Muscle layer of colon (tissue), 2 donors: ENCODE data around the gene AP2B1.
"Not testable (repeated sequence)": the region's sequence is repeated elsewhere in the genome, so short reads cannot be mapped to it uniquely, and the experiment has no call there.

Experiments
- H3K27ac ChIP-seq: one replicate; pipeline ENCODE4 v1.7.0; 2013; ENCODE audit warnings: low read depth, mild to moderate bottlenecking, low read length, moderate library complexity
- H3K27me3 ChIP-seq, 2 donors: one replicate each; pipeline ENCODE4 v1.7.0; 2013; ENCODE audit warnings: low read length in 2 of 2, mild to moderate bottlenecking in 2 of 2; ENCODE audit not compliant: insufficient read depth in 2 of 2, control insufficient read depth in 1 of 2
- H3K36me3 ChIP-seq: one replicate; pipeline ENCODE4 v1.7.0; 2013; ENCODE audit warnings: mild to moderate bottlenecking, low read length; ENCODE audit not compliant: insufficient read depth
- H3K4me1 ChIP-seq: one replicate; pipeline ENCODE4 v1.7.0; 2013; ENCODE audit warnings: mild to moderate bottlenecking, low read length; ENCODE audit not compliant: insufficient read depth
- H3K4me3 ChIP-seq, 2 donors: one replicate each; pipeline ENCODE4 v1.7.0; 2013; ENCODE audit warnings: low read length in 2 of 2, low read depth in 1 of 2, mild to moderate bottlenecking in 1 of 2, moderate library complexity in 1 of 2
- H3K9ac ChIP-seq: one replicate; pipeline ENCODE4 v1.7.0; 2013; ENCODE audit warnings: low read length
- H3K9me3 ChIP-seq: one replicate; pipeline ENCODE4 v1.7.0; 2013; ENCODE audit warnings: mild to moderate bottlenecking, low read length
- donor health status: abdominal sarcoma.
- donor health status: Adenocarcinoma of cecum.

The AP2B1 gene

DNA sequence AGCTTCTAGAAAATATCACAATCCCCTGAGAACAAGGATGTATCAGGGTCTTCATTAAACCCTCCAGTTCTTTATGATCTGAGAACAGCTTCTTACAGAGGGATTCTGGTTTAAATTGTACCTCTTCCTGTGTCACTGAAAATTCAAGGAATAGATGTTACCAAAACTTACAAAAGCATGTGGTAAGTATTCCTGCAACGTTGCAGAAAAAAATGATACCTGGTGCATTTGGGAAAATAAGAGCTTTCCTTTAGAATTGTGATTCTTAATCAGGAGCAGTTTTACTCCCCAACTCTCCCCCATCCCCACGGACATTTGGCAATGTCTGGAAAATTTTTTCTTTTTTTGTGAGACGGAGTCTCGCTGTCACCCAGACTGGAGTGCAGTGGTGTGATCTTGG is 33.8 kb upstream of the AP2B1 start:
- Histone ChIP-seq H3K4me1 (no peaks in the 10 kb centered on the region), H3K27me3 (no peaks in the 10 kb centered on the region), H3K9ac (no peak overlapping the region), H3K27ac (no peak overlapping the region), H3K9me3 (no peaks in the 10 kb centered on the region), H3K4me3 (no peak overlapping the region), H3K36me3 (no peaks in the 10 kb centered on the region)

DNA sequence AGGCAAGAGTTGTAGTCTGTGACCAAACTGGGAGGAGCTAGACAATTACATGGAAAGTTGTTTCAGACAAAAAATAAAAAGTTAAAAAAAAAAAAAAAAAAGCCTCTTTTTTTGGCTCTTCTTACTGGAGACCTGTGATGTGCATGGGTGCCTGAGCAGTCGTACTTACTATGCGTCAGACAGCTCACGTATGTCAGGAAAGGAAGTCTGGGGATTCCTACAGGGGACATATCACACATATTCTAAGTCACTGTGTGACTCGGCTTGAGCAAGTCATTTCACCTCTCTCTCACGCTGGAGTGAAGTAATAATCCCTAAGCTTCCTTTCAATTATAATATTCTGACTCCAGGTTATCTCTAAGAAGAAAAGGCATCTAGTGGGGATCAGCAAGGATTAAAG is 32.5 kb upstream of the AP2B1 start:
- H3K4me3 ChIP-seq: no peak overlapping the region
- H3K9me3 ChIP-seq: no peaks in the 10 kb centered on the region
- no peaks in the 10 kb centered on the region for H3K4me1 ChIP-seq
- no peak overlapping the region for H3K27ac ChIP-seq
- H3K27me3 ChIP-seq: no peaks in the 10 kb centered on the region
- no peak overlapping the region for H3K9ac ChIP-seq
- no peaks in the 10 kb centered on the region for H3K36me3 ChIP-seq

DNA sequence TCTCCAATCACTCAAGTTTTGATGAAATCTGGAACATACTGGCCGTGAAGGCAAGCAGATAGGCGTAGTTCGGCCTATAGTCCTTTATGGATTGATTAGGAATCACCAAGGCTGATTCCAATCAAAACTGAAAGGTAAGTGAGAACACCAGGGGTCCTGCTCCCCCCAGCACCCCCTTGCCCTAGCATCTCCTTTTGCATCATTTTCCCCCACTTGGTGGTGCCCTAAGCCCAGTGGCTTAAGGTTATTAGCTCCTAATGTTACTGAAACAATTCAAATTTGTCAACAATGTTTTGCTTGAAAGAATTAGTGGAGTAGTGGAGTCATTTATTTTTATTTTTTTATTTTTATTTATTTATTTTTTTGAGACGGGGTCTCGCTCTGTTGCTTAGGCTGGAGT is 31.4 kb upstream of the AP2B1 start:
- Histone ChIP-seq H3K27ac (no peak overlapping the region), H3K27me3 (no peaks in the 10 kb centered on the region), H3K4me3 (no peak overlapping the region), H3K4me1 (no peaks in the 10 kb centered on the region), H3K9me3 (no peaks in the 10 kb centered on the region), H3K36me3 (no peaks in the 10 kb centered on the region), H3K9ac (no peak overlapping the region)

DNA sequence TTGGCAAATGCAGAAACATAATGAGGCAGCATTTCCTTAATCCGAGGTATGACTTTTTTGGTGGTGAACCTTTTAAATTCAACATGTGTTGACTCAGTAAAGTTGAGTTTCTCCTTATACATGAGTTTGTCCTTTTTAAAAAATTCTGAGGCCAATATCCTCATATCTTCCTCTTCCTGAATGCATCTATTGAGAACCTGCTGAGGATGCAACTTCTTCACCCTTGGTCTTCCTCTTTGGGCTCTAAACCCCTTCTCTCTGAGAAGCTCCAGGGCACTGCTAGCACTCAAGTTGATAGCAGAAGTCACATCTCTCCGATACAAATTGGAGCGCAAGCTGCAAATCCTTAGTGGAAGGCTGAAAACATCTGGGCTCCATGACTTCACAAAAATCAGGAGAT is 29.8 kb upstream of the AP2B1 start:
- Histone ChIP-seq H3K4me1 (no peaks in the 10 kb centered on the region), H3K4me3 (no peak overlapping the region), H3K9ac (no peak overlapping the region), H3K9me3 (no peaks in the 10 kb centered on the region), H3K27me3 (no peaks in the 10 kb centered on the region), H3K27ac (no peak overlapping the region), H3K36me3 (no peaks in the 10 kb centered on the region)

DNA sequence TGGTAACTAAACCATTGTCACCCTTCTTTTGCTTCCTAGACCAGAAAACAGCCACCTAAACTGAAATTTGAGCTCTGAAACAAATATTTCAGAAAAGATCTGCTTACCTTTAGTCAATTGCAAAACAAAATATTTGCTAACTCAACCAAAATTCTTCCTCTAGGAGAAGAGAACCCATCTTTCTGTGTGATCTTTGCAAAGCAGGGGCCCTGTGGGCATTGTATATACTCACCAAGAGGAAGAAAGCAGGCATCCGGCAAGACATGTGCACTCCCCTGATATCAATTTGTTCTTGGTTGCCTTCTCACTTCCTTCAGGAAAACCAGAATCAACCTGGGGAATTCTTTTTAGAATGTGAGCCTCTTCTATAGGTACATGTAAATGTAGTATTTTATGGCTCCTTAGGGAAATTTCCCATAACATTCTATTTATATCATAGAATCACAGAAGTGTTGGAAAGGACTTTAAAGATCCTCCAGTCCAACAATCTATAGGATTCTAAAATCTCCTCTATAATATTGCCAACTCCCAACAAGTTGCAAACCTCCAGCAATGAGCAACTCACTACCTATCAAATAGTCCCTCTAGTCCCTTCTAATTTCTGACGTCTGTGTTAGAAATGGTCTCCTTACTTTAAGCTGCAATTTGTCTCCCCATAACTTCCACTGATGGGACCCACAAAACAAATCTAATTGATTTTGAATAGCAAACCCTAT is 27.5 kb upstream of the AP2B1 start:
- H3K9ac ChIP-seq: no peak overlapping the region
- no peak overlapping the region for H3K4me3 ChIP-seq
- no peaks in the 10 kb centered on the region for H3K4me1 ChIP-seq
- no peaks in the 10 kb centered on the region for H3K9me3 ChIP-seq
- no peaks in the 10 kb centered on the region for H3K27me3 ChIP-seq
- no peak overlapping the region for H3K27ac ChIP-seq
- H3K36me3 ChIP-seq: no peaks in the 10 kb centered on the region

DNA sequence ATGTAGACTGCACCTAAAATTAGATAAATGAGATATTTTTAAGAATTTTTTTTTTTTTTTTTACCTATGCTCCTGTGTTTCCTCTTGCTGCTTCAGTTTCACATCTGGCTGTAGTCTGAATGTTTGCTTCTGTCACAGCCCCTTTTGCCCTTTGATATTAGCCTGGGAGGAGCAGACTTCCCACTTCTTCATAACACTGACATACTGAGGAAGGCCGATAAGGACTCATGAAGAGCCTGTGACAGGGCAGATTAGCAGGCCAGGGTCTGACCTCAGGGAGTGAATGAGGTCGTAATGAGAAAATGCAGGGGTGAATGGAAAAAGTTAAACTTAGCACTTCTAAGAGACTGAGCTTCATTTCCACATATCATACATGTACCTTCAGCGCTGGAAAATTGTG is 26.4 kb upstream of the AP2B1 start, which contains the start of gene SLFN14:
TSS of gene SLFN14 (minus strand) at position 117 of the 400 bp plus-strand sequence. CDS start 2,757 bp downstream, outside the sequence.
- Histone ChIP-seq H3K9me3 (no peaks in the 10 kb centered on the region), H3K27ac (no peak within 1 kb of the TSS), H3K4me3 (no peak within 1 kb of the TSS), H3K36me3 (no peaks in the 10 kb centered on the region), H3K4me1 (no peaks in the 10 kb centered on the region), H3K27me3 (no peaks in the 10 kb centered on the region), H3K9ac (no peak within 1 kb of the TSS)

DNA sequence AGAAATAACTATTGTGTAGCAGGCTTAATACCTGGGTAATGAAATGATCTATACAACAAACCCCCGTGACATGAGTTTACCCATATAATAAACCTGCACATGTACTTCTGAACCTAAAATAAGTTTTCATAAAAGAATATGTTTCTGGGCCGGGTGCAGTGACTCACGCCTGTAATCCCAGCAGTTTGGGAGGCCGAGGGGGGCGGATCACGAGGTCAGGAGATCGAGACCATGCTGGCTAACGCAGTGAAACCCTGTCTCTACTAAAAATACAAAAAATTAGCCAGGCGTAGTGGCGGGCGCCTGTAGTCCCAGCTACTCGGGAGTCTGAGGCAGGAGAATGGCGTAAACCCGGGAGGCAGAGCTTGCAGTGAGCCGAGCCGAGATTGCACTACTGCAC is 23.9 kb upstream of the AP2B1 start:
- H3K27ac ChIP-seq, H3K27me3 ChIP-seq, H3K9ac ChIP-seq, H3K4me3 ChIP-seq, H3K4me1 ChIP-seq, H3K9me3 ChIP-seq, H3K36me3 ChIP-seq: not testable (repeated sequence)

DNA sequence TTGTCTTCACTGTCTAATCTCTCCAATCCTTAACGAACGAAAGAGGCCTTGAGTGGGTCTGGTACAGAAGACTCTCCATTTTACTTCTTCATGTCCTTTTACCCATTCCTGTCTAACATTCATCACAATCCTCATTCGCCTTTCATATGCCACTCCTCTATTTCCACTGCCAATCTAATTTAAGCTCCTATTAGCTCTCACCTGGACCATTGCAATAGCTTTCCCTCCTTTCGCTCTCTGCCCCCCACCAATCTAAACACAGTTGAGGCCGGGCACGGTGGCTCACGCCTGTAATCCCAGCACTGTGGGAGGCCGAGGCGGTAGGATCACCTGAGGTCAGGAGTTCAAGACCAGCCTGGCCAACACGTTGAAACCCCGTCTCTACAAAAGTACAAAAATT is 20.2 kb upstream of the AP2B1 start:
- no peaks in the 10 kb centered on the region for H3K27me3 ChIP-seq
- H3K4me1 ChIP-seq: peaks cover 10% of the 10 kb centered on the region
- H3K9ac ChIP-seq: no peak overlapping the region
- H3K36me3 ChIP-seq: no peaks in the 10 kb centered on the region
- H3K27ac ChIP-seq: no peak overlapping the region
- no peak overlapping the region for H3K4me3 ChIP-seq
- H3K9me3 ChIP-seq: no peaks in the 10 kb centered on the region

DNA sequence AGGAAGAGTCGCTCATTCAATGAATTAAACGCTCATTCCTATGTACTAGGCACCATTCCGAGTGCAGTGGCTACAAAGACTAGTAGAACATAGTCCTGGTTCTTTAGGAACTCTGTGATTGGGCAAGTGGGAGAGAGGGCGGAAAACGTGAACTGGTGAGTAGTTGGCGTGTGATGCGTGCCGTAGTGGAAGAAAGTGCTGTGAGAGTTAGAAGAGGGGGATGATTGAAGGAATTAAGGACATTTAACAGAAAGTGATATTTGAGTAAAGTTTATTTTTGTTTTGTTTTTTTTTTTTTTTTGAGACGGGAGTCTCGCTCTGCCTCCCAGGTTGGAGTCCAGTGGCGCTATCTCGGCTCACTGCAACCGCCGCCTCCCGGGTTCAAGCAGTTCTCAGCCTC is 18.6 kb upstream of the AP2B1 start:
- Histone ChIP-seq H3K4me1 (peaks cover 10% of the 10 kb centered on the region), H3K27me3 (no peaks in the 10 kb centered on the region), H3K9ac (peak overlapping the region; percentile 91), H3K4me3 (peak overlapping the region; percentile 80 to 91), H3K9me3 (no peaks in the 10 kb centered on the region), H3K27ac (peak overlapping the region; percentile 73), H3K36me3 (no peaks in the 10 kb centered on the region)

DNA sequence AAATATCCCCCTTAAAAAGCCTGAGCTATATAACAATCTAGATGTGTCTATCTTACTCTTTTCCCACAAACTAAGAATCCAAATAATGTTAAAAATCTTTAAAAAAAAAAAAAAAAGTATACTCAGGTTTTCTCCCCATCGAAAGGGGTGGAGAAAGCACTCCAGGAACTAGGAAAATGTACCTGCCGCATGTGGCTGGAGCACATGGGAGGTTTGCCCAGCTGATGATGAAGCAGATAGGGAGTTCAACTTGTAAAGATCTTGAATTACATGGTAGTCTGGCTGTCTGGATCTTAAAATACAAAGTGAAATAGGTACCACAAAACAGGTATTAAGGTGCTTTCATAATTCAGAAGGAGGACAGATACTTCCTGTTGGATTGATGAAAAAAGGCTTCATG is 17.7 kb upstream of the AP2B1 start:
- Histone ChIP-seq H3K27me3 (no peaks in the 10 kb centered on the region), H3K9ac (no peak overlapping the region), H3K4me3 (peak overlapping the region in 1 of 2 donors; percentile 17), H3K9me3 (no peaks in the 10 kb centered on the region), H3K4me1 (peaks cover 10% of the 10 kb centered on the region), H3K27ac (no peak overlapping the region), H3K36me3 (no peaks in the 10 kb centered on the region)

DNA sequence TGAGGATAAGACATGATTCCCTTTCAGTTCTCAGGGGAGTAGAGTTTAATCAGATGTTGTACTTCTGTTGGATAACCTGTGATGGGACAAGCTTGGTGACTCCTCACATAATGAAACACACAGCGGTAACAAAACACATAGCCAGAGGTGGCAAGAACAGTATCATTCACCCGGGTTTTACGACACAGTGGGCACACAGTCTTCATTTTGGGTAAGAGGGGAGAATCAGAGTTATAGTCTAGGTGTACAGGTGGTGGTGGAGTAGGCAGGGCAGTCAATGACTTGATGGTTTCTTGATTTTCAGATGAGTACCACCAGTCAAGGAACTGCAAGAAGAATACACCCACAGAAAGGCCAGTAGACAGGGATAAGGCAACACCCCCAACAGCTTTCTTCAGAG is 11.4 kb upstream of the AP2B1 start:
- Histone ChIP-seq H3K4me1 (peaks cover 22% of the 10 kb centered on the region), H3K9ac (no peak overlapping the region), H3K9me3 (no peaks in the 10 kb centered on the region), H3K36me3 (peaks cover 11% of the 10 kb centered on the region), H3K27ac (no peak overlapping the region), H3K27me3 (no peaks in the 10 kb centered on the region), H3K4me3 (no peak overlapping the region)

DNA sequence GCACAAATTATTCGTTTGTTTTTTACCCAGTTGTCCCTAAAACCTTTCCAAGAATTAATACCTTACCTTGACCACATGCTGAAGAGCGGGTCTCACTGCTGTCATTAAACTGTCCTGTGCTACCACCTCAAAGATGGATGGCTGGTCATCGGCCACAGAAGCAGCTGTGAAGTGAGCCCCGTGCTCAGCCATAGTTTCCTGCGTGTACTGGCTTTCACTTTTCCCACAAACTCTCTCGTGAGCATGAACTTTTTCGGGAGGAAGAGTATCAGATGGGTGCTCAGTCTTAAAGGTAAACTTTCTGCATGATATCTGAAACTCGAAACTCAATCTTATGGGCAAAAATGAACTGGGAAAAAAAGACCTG is 9.3 kb upstream of the AP2B1 start:
- H3K36me3 ChIP-seq: peaks cover 11% of the 10 kb centered on the region
- H3K27me3 ChIP-seq: no peaks in the 10 kb centered on the region
- peak overlapping the region; percentile 90 for H3K9ac ChIP-seq
- peak overlapping the region; percentile 59 to 97 for H3K4me3 ChIP-seq
- H3K9me3 ChIP-seq: no peaks in the 10 kb centered on the region
- peaks cover 22% of the 10 kb centered on the region for H3K4me1 ChIP-seq
- H3K27ac ChIP-seq: peak overlapping the region; percentile 97
